HG03066 (cell line): ENCODE measurements around the gene NDUFS6.
"Not testable (repeated sequence)": the region's sequence is repeated elsewhere in the genome, so short reads cannot be mapped to it uniquely, and the experiment has no call there.

Source experiments
- ATAC-seq: cut with Tn5 transposase; IDR thresholded peaks from one replicate; pipeline ENCODE4 v1.9.1; 2021; ENCODE audit warnings: low read depth; ENCODE audit not compliant: unreplicated experiment

NDUFS6 gene

DNA sequence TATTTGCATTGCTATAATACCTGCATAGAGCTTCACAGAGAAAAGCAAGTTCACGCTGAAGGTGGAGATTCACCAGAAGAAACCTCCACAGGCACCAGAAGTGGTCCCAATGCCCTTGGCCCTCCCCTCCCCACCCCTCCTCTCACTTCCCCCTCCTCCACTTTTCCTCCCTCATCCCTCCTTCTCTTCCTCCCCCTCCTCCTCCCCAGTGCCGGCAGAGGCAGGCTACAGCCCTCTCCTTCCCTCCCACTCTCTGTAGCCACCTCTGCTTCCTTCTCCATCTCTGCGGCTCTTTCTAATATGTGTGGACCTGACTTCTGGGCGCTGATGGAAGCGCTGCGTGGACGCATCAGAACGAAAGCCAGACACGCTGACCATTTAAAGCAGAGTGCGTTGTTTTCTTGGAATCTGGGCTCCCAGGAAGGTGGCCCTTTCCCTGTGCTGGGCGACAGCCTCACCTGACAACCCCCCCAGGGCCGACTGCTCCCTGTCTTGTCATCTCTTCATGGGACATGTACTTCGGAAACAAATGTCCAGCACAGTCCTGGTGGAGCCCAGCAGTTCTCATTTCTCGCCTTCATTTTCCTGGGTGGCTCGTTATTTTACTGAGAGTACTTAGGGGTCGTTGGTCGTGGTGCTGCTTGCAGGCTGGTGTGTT lies 29.5 kb downstream of the NDUFS6 start:
- no peak for ATAC-seq

DNA sequence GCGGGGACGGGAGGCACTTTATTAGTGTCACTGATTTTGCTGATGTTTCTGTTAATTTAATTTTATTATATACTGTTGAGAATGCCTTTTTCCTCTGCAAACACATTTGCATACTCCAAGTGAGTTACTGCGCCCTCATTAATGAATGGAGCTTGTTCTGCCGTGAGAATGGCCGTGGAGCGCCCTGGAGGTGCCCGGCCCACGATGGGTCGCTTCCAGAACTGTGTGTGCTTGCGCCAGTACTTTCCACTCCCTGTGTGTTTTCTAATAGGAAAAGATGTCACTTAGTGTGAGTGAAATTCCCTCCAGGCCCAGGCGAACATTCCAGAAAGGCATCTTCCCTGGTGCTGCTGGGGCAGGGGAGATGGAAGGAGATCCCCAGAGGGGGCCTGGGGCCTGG lies 30.1 kb downstream of the NDUFS6 start:
- no peak for ATAC-seq

DNA sequence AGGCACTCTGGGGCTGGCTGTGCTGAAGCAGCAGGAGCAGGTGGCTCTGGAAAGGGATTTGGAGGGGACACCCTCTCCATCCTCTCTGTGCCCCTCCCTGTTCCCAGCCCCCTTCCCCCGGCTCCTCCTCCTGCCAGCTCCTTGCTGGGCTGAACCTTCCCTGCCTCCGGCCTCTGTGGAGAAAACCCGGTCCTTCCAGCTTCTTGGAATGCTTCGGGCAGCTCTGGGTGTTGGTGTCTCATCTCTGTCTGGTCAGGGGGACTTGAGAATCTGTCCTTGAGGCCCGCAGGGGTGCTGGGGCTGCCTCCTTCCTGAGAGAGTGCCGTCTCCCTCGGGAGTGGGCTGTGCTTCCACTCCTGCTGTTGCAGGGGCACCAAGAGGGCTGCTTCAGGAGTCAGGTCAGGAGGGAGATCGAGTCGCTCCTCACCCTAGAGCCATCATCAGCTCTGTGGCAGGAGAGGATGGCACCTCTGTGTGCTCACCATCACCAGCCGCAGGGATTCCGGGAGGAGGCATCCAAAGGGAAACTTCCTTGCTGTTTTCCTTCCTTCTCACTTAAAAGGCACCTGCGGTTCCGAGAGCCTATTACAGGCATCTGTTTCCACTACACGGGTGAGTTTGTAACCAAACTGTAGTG lies 30.6 kb downstream of the NDUFS6 start:
- ATAC-seq = no peak

DNA sequence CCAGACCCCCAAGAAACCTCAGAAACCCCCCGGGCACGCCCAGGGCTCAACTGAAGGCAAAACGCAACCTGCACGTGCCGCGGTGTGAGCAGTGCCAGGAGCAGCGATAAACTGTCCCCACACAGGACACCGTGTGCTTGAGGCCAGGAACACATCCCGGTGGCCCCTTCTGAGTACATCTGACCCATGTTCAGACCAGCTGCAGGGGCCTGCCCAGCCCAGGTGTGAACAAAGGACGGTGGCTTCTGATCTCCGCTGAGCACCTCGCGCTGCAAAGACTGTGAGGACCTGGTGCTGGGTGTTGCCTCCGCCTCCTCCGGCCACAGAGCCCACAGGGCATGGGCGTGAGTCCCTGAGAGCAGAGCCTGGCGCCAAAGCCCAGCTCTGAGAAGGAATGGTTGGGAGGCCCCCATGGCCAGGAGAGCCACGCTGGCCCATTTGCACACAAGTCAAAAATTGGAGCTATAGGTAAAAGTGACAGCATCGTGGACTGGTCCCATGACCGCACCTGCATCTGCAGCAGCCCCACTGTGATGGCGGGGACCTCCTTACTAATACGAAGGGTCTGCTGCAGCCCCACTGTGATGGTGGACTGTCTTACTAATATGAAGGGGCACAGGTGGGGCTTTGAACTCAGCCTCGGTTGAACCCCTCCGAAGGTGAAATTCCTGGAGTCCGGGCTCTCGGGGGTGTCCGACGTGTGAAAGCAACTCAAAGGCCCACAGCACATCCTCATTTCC lies 31.5 kb downstream of the NDUFS6 start:
- no peak for ATAC-seq

DNA sequence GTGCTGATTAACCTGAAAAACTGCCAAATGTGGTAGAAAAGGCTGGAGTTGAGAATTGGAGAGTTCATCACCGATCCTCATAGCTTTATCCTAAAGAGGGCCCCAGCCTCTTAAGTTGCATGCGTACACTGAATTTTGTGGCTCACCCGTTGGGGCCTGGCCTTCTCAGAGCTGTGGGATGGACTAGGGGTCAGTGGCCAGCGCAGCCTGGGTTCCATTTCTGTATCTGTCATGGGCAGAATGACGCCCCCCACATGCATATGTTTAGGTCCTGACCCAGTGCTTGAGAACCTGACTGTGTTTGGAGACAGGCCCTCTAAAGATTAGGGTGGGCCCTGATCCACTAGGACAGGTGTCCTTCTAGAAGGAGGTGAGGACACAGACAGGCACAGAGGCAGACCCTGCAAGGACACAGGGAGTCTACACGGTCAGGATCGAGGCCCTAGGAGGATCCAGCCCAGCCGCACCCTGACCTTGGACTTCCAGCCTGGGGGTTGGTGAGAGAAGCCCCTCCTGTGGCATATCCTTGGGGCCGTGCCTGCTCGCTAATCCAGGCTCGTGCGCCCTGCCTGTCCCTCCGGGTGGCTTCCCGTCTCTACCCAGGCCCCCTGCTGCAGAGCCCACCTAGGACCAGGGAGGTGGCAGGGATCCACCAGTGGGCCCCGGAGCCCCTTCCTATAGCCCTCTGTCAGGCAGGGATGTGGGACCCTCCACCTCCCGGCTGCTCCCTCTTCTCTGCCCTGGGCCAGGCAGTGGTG lies 32.2 kb downstream of the NDUFS6 start:
- ATAC-seq = no peak

DNA sequence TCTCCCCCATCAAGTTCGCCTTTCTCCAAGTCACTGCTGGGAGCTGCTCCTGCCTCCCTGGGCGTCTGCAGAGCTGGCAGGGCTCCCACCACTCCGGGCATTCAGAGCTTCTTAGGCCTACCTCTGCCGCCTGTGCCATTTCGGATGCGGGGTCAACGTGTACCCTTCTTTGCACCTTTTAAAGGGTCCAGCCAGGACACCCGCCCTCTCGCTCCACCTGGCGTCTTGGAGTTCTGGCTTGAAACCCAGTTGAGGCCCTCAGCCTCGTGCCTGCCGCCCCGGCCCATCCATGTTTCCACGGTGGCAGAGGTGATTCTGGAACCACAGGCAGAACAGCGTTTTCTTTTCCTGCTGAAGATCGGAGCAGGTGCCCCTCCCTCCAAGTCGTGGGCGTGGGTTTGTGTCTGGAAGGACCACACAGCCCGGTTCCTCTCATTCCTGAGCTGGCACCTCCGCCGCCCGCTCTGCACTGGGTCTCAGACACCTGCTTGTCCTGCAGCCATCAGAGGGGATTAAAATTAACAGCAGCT lies 32.9 kb downstream of the NDUFS6 start:
- no peak for ATAC-seq

- no peak for ATAC-seq
Observed at GRCh38 chr5:1834721-1835429, 33.7 kb downstream of the NDUFS6 start.

DNA sequence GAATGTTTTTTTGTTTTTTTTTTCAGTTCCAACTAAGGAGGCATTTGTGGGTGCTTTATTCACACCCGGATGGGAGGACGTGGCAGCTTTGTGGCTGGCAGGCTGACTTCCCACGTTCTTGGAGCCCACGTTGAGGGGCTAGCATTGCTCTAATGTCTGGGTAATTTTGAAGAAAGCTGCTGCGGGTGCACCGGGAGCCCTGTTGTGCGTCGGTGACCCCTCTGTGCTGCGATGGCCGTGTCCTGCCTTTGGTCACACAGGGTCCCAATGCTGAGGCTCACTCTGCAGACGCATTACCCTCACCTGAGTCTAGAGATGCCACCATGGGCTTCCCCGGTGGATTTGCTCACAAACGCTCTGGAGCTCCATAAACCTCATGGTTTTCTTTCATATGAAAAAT lies 34.2 kb downstream of the NDUFS6 start:
- ATAC-seq = no peak

- ATAC-seq = no peak
Observed at GRCh38 chr5:1836176-1836890, 35.1 kb downstream of the NDUFS6 start.

DNA sequence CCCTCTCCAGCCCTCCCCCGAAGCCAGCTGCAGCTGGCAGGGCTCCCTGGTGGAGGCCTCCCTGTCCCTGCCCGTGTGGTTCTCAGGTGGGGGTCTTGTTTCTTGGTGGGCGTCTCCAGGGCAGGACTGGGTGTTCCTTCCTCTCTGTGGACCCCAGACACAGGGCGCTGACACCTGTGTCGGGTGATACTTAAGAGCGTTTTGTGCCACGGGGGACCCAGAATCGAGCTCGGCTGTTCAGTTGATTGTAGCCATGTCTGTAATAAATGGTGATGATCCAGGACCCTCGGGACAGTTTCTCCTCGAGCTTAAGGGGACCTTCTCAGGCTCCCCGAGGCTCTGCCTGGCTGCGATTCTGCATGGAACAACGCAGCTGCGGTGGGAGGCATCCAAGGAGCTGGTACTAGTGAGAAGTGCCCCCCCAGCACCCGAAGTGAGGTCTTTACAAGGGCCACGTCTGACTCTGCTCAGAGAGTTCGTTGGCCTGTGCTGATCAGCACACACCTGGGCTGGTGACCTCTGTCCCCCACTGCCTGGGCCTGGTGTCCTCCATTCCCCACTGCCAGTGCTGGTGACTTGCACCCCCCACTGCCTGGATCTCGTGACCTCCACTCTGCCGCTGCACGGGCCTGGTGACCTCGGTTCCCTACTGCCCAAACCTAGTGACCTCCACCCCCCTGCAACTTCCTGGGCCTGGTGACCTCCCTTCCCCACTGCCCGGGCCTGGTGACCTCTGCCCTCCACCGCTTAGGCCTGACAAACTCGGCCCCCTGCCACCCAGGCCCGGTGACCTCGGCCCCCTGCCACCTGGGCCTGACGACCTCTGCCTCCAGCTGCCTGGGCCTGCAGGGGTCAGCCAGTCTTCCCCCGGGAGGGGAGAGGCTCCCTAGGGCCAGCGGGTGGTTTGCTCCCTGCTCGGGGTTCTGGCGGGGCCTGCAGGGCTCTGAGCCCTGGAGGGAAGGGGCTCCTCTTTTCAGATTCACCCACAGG lies 36.0 kb downstream of the NDUFS6 start:
- no peak for ATAC-seq

DNA sequence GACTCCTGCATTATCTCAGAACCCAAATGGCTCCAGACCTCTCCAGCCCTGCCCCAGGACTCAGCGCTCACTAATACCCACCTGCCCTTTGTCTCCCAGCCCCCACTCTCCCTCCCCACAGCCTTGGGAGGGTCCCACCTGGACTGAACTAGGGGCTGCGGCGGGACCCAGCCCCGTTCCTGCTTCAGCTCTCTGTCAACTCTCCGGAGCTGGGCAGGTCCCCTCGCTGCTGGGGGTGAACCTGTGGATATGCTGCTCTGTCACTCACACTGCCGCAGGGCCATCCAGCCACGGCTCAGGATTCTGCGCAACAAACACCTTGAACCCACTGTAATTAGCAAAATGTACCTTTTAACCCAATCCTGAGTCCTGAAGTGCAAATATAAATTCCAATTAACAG lies 36.8 kb downstream of the NDUFS6 start:
- no peak for ATAC-seq

DNA sequence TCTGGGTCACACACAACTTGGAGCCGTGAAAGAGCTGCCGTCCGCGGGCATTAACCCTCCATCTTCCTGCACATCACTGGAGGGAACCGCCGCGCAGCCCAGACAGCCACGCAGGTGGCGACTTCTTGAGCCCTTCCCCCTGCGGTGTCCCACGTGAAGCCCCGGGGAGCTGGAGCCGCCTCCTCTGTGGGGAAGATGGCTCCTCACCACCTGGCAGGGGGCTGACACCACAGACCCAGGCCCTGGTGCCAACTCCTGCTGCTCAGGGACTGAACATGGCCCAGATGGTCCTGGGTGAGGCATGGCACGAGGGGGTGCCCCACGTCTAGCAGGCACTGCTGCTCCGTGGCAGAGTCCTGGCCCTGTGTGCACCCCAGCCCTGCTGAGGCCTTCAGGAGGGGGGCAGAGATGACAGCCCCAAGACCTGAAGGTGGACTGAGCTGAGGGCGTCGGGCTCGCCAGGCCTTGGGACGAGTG lies 38.9 kb downstream of the NDUFS6 start:
- no peak for ATAC-seq

GRCh38 chr5:1840741-1841521 lies 39.7 kb downstream of the NDUFS6 start:
- ATAC-seq = no peak

DNA sequence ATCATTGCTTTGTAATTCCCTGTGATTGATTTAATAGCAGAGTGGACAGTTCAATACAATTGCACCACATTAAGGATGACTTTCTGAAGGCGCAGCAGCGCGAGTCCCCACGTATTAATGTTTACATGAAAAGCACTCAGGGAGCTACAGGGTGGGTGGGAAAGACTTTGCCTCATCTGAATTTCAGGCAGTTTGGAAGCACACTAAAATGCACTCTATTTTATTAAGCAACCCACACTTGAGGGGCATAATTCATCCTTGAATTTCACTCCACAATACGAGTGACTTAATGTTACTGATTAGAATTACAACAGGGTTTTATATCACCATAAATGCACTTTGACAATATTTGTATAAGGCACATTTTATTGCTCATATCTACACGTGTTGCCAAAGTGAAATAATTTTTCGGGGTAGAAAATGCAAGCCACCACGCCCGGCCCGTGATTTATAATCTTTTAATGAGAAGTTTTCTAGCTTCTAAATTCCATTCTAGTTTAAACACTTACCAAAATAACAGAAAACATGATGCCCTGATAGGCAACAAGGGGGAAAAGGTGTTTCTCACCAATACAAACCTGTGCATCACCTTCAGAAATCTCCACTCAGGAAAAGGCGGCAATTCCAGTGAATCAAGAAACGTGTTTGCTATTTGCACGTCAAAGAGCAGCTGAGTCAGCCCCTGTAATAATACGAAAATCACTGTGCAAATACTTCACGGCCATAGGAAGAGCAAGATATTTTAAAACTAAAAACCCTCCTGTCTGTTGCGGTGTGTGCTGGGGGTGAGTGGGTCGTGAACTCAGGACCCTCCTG lies 41.0 kb downstream of the NDUFS6 start:
- no peak for ATAC-seq

- ATAC-seq = not testable (repeated sequence)
Observed at GRCh38 chr5:1843761-1844160, 42.6 kb downstream of the NDUFS6 start.

DNA sequence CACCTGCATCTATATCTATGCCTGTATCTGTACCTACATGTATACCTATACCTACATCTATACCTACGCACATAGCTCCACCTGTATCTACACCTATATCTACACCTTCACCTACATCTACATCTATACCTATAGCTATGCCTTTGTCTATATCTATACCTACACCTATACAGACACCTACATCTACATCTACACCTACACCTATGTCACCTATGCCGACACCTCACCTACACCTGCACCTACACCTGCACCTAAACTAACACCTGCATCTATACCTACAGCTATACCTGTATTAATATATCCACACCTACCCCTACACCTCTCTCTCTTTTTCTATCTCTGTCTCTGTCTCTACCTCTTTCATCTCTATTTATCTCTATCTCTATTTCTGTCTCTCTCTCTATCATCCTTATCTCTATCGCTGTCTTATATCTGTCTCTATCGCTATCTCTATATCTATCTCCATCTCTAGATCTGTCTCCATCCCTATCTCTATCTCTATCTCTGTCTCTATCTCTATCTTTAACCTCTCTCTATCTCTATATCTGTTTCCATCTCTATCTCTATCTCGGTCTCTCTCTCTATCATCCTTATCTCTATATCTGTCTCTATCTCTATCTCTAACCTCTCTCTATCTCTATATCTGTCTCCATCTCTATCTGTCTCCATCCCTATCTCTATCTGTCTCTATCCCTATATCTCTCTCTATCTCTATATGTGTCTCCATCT lies 43.7 kb downstream of the NDUFS6 start:
- ATAC-seq = no peak
